Stimulated activated CD4-positive, alpha-beta T cell treated with anti-CD3 and anti-CD28 coated beads, Interleukin-2, amount 100 ng/mL, for 4 hours (primary cell): ENCODE measurements around the gene CRADD.
"Not testable (repeated sequence)": the region's sequence is repeated elsewhere in the genome, so short reads cannot be mapped to it uniquely, and the experiment has no call there.

ENCODE experiments used
- DNase-seq: peaks from one replicate; pipeline ENCODE4 v3.0.0-alpha.2; 2020; ENCODE audit warnings: low read depth

The CRADD gene

DNA sequence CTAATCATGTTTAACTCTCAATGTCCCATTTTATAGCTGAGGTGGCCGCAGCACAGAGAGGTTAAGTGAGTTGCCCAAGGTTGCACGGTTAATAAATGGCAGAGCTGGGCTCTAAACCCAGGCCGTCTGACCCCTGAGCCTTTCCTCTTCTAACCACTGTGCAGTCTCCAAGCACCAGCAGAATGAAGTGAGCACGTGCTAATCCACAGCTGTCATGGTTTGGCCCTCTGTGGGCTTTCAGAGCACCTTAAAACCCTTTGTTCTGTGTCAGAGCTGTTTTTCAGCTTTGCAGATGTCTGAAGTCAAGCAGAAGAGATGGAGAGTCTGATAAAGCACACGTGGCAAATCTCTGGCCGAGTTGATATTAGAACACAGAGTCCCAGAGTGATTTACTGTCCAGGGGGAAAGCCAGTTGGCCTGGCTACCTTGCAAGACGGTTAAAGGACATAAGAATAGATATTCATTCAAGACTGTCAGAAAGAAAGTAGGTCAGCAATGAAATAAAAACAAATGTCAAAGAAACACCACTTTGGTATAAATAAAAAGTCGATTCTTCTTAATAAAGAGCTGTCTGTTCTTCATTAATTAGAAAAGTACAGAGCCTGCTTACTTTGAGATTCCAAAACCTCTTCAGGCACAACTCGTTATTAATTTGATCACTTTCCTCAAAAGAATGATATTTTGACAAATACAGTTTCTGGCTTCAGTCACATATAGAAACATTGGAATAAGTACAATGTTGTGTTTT is 107.3 kb downstream of the CRADD start:
- no peak for DNase-seq

GRCh38 chr12:93785249-93786010 is 108.3 kb downstream of the CRADD start:
- DNase-seq, result peak; percentile 50

GRCh38 chr12:93786656-93787397 is 109.7 kb downstream of the CRADD start:
- no peak for DNase-seq

DNA sequence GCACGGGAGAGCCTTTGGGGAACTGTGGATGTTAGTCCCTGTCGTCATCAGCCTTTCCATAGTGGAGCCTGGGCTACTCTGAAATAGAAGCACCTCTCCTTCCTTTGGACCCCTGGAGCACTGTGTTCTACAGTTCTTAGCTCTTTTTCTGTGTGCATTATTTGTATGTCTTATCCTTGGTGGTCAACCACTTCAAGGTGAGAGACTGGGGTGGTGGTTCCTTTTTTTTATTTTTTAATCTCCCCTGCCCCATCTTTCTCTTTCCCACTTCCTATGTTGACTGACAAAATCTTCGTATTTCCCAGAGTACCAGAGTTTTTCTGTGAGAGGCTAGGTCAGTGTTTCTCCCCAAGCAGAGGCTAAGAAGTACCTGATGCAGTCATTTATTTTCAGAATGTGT is 111.7 kb downstream of the CRADD start:
- no peak for DNase-seq

- no peak for DNase-seq
These were observed 112.6 kb downstream of the CRADD start for GRCh38 chr12:93789767-93790166.

- DNase-seq, result peak; percentile 53
These were observed 113.4 kb downstream of the CRADD start for GRCh38 chr12:93790472-93791152.

DNA sequence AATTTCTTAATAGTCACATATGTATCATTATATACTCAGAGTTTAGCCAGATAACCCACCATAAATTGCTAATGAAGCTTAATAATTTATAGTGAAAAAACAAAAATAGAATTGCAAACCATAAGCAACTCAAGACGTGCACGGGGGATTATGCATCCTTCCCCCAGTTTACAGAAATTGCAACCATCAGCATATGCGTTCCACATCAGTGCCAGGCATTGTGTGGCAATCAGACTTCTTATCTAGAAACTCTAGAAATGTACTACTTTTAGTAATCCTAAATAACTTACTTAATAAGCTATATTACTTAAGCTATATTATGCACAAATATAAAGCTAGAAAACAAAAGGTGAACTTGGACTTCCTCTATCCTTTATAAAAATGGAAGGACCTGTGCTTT is 115.8 kb downstream of the CRADD start:
- no peak for DNase-seq

DNA sequence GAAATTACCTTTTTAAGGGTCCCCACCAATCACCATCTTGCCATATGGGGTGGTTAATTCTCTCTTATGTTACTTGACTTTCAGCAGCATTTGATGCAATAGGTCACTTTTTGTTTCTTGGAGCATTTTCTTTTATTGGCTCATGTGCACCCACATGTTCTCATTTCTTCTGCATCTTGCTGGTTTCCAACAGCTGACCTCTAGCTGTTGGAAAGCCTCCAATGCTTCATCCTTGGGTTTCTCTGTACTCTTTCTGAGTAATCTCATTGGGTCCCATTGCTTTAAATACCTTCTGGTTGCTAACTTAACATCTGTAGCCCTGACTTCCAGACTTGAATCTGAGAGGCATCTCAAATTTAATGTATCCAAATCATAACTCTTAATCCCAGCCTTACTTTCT is 116.8 kb downstream of the CRADD start:
- no peak for DNase-seq

- DNase-seq, result no peak
These were observed 117.6 kb downstream of the CRADD start for GRCh38 chr12:93794738-93795137.

DNA sequence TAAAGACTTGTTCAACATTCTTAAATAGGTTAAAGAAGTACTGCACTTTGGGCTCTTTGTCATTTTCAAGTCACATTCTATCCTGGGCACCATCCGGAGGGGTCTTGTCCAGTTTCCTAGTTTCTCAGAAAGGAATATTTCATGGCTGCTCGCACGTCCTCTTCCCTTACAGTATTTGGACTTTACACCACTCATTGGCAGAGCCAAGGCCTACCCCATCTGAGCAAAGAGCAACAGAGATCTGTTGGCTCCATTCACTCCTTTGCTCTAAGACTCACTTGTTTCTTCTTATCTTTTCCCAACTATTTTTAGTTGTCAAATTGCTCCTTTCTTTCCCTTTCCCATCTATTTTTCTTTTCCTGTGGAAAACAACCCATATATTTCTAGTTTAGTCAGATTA is 118.2 kb downstream of the CRADD start:
- DNase-seq, result no peak

- DNase-seq, result no peak
These were observed 119.6 kb downstream of the CRADD start for GRCh38 chr12:93796729-93797128.

- DNase-seq, result no peak
These were observed 121.3 kb downstream of the CRADD start for GRCh38 chr12:93798279-93799151.

DNA sequence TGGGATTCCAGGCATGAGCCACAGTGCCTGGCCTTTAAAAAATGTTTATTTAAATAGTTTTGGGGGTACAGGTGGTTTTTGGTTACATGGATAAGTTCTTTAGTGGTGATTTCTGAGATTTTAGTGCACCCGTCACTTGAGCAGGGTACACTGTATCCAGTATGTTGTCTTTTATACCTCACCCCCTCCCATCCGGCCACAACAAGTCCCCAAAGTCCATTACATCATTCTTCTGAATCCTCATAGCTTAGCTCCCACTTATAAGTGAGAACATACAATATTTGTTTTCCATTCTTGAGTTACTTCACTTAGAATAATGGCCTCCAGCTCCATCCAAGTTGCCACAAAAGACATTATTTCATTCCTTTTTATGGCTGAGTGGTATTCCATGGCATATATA is 124.5 kb downstream of the CRADD start:
- DNase-seq, result not testable (repeated sequence)

DNA sequence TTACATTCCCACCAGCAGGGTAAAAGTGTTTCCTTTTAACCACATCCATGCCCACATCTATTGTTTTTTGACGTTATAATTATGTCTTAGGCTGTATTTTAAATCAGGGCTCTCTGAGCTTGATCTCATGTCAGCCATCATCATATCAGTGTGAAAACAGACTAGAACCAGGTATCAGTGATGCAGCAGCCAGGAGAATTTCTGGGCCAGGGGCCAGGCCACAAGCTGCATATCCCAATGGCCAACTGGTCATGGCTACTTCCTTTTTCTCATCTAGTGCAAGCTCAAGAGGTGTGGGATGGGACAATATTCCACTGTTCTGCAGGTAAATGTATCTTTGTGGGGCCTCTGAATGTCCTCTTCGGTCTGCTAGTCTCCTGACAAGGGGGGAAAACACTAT is 125.1 kb downstream of the CRADD start:
- DNase-seq, result no peak

DNA sequence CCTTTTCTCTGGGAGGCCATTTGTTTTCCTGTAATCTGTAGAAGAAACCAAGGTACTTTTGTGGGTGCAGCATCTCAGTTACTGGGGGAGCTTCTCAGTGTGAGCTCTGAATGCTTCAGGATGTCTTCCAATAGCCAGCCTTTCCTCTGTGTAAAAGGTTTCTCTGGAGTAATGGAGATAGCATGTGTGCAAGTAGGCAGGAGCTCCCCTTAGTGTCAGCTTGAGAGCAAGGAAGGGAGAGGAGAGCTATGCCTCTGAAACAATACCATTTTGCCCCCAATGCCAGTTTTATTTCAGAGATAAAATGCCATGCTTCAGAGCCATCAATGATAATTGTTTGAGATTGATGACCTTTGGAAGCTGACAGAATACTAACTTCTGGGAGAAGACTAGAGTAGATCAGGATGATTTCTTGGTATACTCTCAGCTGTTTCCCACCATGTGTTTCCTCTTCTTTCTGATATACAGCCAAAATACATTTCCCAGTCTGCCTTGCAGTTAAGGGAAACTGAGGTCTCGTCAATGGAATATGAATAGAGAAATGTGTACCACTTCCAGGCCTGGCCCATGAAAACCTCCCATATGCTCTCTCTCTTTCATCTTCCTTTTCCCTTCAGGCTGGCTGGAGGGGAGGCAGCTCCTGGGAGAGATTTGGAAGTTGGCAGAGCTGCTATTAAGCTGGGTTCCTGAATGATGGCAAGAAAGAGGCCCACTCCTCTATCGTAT is 125.7 kb downstream of the CRADD start:
- DNase-seq, result no peak

DNA sequence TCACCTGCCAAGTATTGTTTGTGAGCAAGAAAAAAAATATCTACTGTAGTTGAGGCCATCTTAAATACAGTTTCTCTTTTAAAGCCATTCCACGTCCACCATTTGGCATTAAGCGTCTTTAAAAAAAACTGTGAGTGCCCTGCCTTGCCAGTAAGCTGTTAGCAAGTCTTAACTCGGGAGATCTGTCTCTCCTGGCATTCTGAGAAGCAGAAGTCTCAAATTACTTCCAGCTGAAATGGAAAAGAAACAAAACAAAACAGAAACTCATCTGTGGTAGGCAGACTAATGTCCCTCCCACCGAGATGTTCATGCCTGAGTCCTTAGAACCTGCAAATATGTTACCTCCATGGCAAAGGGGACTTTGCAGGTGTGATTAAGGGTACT is 126.2 kb downstream of the CRADD start:
- DNase-seq, result no peak

DNA sequence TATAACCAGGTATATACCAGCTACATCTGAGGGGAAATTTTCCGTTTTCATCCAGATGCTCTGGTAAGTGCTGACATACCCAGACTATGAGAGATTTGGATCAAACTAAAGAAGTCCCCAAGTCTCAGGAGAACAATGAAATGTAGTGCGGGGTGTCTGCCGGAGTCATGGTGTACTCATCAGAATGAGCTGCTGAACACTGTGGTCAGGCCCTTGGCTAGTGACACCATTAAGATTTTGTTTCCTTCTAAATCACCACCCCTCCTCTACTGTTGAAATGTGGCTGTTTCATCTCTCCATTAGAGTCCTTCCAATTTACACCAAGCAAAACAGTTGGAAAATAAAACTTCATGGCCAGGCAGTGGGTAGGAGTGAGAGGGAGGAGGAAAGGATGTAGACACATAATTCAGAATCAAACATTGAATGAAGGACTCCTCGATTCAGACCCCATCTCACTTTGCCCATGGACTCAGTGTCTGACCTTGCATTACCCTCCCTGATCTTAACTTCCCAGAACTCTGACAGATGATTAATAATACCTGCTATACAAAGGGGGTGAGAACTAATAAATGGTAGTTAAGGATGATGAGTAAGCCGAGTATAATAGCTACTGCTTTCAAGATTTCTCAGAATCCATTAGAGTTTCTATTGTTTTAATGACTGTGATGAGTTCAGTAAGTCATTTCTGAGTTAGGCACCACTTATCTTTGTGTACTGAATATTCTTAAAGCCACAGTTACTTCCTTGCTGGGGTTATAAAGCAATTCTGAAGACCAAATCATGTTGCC is 127.4 kb downstream of the CRADD start:
- DNase-seq, result no peak

DNA sequence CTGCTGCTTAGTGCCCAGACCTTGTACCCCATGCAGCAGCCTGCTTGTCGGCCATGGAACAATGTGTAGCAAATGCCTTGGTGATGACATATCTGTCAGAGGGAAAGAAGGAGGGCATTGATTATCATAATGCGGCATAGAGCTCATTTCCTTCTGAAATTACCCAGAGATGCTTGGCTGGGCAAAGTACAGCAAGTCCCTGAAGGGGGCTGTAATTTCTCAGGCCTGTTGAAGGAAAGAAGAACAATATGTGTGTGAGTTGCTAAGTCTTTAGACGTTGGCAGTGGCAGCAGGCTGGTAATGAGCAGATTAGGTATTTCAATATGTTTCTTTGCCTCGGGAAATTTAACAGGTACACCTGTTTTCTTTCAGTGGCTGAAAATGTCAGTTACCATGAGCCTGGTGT is 128.6 kb downstream of the CRADD start:
- DNase-seq, result no peak

DNA sequence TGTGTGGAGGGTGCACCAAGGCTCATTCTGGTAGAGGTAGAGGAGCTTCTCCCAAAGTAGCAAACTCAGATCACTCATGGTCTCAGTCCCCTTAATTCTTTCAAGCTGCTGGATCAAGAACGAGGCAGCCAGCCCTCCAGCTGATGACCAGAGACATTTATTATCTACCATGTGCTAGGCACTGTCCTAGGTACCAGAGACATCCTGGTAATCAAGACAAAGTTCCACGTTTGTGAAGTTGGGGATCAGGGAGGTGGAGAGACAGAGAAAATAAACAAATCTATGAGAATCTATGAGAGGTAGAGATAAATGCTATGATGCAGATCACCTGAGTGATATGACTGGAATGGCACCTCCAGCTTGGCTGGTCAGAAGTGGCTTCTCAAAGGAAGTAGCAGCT is 130.2 kb downstream of the CRADD start:
- DNase-seq, result no peak
